Sciatic nerve (tissue), 2 donors: ENCODE data around the gene ZNF653. TPM values are rescaled to one million over a fixed set of nuclear protein-coding genes. Genes with fewer than 3 reads are reported as not detected.
A peak's percentile ranks its signal among the peaks of the same experiment; 100 is the strongest.

ENCODE experiments used
- ATAC-seq: fragments of 200-7000 bp; cut with Tn5 transposase; one replicate; pipeline ENCODE4 v1.9.1; 2020; ENCODE audit warnings: mild to moderate bottlenecking, moderate library complexity
- DNase-seq: peaks from one replicate; pipeline ENCODE4 v3.0.0-alpha.2; 2020; ENCODE audit warnings: low spot score
- intact Hi-C: fragments of 100-400 bp; cut with DNase I; formaldehyde crosslinking; loops from one replicate; pipeline ENCODE4 v1.14.2; 2022
- total RNA-seq: library from RNA; stranded (reverse); fragmentation: NEBNext Ultra II Directional; extraction: Animal tissue kit (Norgen Biotek cat#: 25700); gene quantifications from one replicate; pipeline ENCODE4 v1.2.1, GENCODE V29; 2021
- donor health status: DM: no; HTN: no; CAD: no.
- donor health status: DM: no; HTN: no; CAD: no.

The ZNF653 gene, protein sequence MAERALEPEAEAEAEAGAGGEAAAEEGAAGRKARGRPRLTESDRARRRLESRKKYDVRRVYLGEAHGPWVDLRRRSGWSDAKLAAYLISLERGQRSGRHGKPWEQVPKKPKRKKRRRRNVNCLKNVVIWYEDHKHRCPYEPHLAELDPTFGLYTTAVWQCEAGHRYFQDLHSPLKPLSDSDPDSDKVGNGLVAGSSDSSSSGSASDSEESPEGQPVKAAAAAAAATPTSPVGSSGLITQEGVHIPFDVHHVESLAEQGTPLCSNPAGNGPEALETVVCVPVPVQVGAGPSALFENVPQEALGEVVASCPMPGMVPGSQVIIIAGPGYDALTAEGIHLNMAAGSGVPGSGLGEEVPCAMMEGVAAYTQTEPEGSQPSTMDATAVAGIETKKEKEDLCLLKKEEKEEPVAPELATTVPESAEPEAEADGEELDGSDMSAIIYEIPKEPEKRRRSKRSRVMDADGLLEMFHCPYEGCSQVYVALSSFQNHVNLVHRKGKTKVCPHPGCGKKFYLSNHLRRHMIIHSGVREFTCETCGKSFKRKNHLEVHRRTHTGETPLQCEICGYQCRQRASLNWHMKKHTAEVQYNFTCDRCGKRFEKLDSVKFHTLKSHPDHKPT
- total RNA-seq, result 9.4 TPM

DNA sequence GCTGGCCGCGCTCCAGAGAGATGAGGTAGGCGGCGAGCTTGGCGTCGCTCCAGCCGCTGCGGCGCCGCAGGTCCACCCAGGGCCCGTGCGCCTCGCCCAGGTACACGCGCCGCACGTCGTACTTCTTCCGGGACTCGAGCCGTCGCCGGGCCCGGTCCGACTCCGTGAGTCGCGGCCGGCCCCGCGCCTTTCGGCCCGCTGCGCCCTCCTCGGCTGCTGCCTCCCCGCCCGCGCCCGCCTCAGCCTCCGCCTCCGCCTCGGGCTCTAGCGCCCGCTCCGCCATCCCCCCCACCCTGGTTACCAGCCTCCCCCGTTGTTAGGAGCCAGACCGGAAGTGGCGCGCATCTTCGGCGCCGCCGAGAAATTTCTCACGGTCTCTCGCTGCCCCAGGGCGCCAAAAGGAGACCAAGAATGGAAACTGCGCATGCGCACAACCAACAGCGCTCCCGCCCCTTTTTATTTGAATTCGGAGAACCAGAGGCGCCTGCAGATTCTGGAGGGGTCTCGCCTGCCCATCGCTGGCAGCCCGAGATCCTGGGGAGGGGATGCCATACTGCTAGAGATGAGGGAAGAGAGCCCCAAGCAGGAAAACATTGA is at the start of gene ZNF653:
ZNF653 (minus strand) TSS at position 336 of the 597 bp plus-strand sequence; CDS start at position 283, 53 bp downstream.
- DNase-seq (peak; percentile 97), ATAC-seq (peak; percentile 88)
- intact Hi-C loops, result no loop called here

DNA sequence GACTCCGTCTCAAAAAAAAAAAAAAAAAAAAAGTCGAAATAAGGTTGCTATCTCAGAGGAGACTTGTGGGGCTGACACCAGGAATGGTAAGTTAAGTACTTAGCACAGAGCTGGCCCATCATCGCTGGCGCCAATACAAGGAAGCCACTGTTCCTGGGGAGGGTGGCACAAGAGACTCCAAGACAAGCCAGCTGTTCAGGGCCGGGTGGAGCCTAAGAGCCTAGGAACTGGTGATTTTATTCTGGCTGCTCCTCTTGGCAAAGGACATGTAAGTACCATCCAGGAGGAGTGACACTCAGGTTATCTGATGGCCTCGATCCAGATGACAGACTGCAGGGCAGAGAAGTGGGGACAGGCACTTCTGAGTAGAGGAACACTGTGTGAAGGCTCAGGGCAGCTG is 49.6 kb upstream of the ZNF653 start:
- DNase-seq, result no peak
- intact Hi-C loops, result no loop called here
- no peak for ATAC-seq

DNA sequence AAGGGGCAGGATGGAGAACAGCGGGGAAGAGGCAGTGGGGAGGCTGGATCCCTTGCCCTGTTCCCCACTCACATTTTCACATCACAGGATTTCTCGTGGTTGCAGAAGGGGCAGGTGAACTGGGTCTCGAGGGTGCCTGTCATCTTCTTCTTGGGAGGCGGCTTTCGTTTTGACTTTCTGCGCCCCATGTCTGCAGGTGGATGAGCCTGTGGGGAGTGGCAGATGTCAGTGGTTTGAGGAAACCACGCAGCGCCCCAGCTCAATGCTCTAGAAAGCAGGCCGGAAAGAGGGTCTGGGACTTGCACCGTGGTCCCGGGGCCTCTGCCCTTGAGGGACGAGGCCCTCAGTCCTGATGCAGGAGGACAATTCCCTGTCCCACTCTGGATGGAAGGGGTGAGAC is 48.5 kb upstream of the ZNF653 start:
- ATAC-seq, result no peak
- no peak for DNase-seq
- intact Hi-C loops, result no loop called here

DNA sequence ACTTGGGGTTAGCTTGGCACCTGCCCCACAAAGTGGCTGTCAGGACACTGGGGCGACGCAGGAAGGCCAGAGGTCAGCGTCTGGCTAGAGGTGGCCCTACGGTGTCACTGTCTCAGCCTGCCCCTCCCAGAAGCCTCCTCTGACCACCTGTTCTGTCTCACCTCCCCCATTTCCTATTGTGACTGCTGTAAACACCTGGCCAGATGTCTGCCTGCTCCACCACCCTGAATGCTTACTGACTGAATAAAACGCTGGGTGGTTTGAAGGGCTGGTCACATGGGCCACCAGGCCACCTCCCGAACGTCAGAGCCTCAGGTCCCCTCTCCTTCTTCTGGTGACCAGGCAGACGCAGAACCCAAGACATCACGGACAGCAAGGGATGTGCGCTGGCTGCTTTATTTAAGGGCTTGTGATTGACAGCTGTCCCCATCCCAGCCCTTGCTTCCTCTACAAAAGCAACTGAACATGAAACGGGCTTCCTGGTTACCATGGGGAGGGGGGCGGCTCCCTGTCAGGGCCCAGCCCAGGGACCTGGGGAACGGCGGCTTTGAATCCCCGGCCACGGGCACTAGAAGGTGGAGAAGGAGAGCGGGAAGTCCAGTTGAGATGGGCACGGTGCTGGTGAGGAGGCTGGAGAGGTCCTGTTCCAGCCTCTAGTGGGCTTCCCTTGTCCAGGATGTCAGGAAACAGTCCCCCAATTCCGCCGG is 47.2 kb upstream of the ZNF653 start:
- no peak for DNase-seq
- no peak for ATAC-seq
- intact Hi-C loops, result no loop called here

DNA sequence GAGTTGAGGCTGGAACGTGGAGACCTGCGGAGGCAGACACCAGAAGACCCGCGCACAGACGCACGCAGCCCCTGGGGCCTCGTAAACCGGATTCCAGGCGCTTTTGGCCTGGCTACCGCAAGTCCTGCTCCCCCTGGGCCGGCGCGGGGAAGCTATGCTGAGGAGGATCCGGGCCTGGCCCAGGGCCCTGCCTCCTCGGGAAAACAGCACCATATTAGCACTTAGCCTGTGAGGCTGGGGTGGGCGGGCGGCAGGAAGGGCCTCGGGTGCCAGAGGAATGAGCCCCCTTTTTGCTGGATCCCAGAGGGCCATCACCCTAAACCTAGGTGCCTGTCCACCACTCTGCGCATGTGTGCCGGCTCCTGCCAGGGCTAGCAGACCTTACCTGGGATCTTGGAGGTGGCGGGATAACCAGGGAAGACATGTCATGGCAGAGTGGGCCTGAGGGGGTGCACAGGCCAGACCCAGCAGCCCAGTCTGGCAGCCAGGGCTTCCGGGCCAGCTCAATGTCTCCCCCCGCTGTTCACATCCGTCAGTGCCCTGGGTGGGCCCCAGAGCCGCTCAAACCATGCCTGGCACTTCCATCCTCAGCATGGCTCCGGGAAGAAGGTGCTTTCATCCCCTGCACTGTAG is 46.1 kb upstream of the ZNF653 start:
- no peak for DNase-seq
- intact Hi-C loops, result no loop called here
- ATAC-seq, result peak; percentile 41

DNA sequence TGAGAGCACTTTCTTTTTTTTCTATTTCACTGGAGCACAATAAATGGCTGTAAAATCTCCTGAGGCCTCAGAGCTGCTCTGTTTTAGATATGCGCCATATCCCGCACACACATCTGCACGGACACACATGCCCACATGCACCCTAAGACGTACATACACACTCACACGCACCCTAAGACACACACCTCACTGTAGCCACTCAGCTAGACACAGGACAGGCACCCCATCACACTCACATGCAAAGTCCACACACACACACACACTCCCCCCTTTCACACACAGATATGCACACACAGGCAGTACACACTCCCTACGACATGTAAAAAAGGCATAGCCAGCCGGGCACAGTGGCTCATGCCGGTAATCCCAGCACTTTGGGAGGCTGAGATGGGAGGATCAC is 44.6 kb upstream of the ZNF653 start:
- ATAC-seq (no peak), DNase-seq (no peak)
- intact Hi-C loops, result no loop called here

DNA sequence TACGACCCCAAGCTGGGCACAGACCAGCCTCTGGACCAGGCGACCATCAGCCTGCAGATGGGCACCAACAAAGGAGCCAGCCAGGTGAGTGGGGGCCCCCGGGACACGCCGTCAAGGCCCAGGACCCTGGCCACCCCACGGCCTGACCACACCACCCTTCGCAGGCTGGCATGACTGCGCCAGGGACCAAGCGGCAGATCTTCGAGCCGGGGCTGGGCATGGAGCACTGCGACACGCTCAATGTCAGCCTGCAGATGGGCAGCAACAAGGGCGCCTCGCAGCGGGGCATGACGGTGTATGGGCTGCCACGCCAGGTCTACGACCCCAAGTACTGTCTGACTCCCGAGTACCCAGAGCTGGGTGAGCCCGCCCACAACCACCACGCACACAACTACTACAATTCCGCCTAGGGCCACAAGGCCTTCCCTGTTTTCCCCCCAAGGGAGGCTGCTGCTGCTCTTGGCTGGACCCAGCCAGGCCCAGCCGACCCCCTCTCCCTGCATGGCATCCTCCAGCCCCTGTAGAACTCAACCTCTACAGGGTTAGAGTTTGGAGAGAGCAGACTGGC is 43.8 kb upstream of the ZNF653 start:
- DNase-seq (no peak), ATAC-seq (no peak)
- intact Hi-C loops, result no loop called here

DNA sequence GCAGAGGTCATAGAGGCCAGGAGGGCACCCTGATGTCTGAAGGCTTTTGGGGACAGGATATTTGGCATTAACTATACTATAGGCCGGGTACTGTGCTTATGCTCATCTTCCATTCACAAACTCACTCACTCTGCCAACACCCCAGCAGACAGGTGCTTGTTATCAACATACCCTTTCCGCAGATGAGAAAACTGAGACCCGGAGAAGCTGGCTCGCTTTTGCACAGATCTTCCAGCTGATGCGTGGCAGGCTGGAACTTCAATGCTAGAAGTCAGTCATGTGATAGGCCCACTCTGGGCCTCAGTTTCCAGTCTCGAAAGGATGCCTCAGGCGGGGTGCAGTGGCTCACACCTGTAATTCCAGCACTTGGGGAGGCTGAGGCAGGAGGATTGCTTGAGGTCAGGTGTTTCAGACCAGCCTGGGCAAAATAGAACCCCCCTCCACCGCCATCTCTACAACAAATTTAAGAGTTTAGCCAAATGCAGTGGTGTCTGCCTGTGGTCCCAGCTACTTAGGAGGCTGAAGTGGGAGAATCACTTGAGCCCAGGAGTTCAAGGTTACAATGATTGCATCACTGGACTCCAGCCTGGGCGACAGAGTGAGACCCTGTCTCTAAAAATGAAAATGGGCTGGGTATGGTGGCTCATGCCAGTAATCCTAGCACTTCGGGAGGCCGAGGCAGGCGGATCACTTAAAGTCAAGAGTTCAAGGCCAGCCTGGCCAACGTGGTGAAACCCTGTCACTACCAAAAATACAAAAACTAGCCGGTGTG is 42.5 kb upstream of the ZNF653 start:
- ATAC-seq (no peak), DNase-seq (no peak)
- intact Hi-C loops, result no loop called here

DNA sequence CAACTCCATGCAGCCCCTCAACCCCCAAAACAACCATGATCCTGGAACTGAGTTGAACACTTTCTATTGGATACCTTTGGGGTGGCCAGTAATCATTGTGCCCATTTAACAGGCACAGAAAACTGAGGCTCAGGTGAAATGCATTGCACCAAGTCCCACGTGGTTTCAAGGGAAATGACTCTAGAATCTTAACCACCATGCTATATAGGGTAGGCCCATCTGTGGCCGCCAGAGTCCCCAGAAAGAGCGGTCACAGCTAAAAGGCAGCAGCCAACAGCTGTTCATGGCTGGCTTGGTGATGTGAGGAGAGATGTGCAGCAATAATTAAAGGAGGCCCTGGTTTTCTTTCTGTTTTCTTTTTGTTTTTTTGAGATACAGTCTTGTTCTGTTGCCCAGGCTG is 35.6 kb upstream of the ZNF653 start:
- no peak for ATAC-seq
- no peak for DNase-seq
- intact Hi-C loops, result no loop called here

DNA sequence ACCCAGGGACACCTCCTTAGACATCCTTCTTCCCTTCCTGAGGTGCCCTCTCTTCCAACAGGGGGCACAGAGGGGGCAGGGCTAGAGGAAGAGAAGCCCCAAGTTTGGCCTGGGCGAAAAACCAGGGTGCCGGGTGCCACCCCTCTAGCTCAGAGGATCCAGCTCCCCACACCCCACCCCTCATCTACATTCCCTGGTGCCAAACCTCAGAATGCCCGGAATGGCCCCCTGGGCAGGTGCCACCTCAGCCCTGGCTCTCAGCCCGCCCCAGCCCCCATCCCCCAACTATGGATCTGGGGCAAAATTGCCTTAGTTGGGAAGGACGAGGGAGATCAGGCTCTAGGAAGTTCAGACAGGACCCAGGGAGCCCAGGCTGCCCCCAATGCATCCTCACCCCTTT is 35.0 kb upstream of the ZNF653 start:
- ATAC-seq (no peak), DNase-seq (no peak)
- intact Hi-C loops, result no loop called here

DNA sequence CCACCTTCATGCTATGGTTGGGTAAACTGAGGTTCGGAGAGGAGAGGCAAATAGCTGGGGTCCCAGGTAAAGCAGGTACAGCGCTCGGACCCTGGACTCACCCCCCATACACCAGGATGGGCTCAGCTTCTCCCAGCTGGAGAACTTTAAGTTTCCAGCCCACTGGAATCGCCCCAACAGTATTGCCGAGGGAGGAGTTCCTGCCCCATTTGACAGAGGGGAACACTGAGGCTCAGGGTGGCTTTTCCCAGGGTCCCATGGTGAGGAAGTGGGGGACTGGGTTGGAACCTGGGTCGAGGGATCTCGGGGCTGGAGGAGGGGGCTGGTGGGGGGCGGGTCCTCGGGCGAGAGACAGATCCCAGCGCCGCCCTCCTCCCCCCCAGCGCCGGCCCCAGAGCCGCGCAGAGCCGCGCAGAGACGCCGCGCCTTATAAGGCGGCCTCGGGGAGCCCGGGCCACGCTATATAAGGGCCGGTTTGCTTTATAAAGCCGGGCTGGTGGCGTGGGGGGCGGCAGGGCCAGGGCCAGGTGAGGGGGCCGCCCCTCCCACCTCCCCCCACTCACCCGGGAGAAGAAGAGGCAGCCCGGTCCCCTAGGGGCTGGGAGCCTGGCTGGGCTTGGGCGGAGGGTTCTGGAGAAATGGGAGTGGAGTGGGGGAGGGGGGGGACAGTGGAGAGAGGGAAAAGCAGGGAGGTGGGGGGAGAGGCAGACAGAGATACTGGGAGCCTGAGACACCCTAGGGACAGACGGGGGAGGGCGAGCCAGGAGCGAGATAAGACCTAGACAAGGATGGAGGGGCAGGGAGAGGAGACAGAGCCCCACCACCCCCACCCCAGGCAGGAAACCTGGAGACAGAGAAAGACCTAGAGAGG is 34.1 kb upstream of the ZNF653 start:
- DNase-seq, result no peak
- peak; percentile 11 for ATAC-seq
- intact Hi-C loops, result no loop called here

DNA sequence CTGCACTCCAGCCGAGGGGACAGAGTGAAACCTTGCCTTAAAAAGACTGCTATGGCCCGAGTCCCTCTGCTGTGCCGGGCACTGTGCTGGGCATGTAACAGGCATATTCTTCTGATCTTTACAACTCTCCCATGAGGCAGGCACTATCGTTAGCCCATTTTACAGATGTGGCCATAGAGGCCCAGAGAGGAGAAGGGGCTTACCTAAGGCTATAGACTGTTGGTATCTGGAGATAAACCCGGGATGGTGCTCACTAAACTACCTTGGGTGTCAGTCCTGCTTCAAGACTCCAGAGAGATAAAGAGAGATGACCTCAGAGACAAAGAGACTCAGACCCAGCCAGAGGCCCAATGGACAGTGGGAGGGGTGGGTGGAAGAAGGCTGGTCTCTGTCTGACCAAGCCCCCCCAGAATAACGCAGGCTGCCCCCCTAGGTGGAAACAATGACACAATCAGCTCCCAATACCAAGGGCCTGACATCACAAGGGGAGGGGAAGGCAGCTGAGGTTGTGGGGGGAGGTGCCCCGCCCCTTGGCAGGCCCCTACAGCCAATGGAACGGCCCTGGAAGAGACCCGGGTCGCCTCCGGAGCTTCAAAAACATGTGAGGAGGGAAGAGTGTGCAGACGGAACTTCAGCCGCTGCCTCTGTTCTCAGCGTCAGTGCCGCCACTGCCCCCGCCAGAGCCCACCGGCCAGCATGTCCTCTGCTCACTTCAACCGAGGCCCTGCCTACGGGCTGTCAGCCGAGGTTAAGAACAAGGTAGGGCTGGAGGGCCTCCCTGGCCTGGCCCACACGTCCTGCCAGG is 32.8 kb upstream of the ZNF653 start, which contains the start of gene CNN1:
CNN1 (plus strand) TSS at position 620 of the 805 bp plus-strand sequence; CDS start at position 697, 77 bp downstream.
- DNase-seq (peak; percentile 71), ATAC-seq (peak; percentile 79)
- intact Hi-C loops, result no loop called here

DNA sequence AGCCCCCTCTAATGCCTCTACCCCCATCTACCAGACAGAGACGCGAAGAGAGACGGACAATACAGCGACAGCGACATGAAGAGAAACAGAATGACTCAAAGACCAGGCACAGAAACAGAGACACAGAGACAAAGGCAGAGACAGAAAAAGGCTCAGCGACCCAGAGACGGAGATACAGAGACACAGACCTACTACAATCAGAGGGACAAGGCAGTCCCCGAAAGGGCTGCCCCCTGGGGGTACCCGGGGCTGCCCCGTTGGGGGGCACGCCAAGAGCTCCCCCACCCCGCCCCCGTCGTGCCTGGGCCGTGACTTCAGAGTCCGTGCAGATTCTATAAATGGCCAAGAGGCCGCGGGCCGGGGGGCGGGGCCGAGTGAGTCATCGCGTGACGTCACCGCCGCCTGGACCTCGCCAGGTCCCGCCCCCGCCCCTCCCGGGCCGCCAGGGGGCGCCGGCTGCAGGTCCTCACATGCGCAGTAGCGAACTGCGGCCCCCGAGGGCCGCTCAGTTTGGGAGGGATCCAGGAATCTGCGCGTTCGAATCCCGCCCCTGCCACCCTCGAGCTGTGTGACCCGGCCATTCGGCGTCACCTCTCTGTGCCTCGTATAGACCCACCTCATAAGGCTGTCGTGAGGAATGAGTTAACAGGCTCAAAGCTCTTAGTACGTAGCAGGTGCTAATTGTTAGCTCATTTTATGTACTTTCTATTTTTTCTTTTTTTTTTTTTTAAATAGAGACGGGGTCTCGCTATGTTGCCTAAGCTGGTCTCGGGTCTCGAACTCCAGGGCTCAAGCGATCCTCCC is 30.4 kb upstream of the ZNF653 start:
- intact Hi-C loops, result no loop called here
- DNase-seq (peak; percentile 93), ATAC-seq (peak; percentile 91)

DNA sequence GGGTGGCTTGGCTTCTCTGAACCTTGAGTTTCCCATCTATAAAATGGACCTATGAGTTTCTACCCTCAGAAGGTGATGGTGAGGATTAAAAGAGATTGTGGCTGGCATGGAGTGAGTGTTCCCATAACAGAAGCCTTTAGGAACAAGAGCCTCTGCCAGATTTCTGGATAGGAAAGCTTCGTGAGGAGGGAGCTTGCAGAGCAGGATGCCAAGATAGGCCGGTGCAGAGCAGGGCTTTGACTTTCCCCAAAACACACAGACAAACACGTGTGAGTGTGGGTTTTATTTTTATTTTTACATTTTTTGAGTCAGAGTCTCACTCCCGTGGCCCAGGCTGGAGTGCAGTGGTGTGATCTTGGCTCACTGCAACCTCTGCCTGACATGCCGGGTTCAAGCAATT is 29.3 kb upstream of the ZNF653 start:
- DNase-seq, result no peak
- no peak for ATAC-seq
- intact Hi-C loops, result no loop called here

DNA sequence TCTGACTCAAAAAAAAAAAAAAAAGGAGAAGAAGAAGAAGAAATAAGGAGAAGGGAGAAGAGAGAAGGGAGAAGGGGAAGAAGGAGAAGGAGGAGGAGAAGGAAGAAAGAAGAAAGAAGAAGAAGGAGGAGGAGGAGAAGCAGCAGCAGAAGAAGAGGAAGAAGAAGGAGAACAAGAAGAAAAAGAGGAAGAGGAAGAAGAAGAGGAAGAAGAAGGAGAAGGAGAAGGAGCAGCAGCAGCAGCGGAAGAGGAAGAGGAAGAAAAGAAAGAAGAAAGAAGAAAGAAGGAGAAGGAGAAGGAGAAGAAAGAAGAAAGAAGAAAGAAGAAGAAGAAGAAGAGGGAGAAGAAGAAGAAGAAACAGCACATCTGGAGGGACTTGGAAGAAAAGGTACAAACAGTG is 28.9 kb upstream of the ZNF653 start:
- intact Hi-C loops, result no loop called here
- DNase-seq (no peak), ATAC-seq (no peak)

DNA sequence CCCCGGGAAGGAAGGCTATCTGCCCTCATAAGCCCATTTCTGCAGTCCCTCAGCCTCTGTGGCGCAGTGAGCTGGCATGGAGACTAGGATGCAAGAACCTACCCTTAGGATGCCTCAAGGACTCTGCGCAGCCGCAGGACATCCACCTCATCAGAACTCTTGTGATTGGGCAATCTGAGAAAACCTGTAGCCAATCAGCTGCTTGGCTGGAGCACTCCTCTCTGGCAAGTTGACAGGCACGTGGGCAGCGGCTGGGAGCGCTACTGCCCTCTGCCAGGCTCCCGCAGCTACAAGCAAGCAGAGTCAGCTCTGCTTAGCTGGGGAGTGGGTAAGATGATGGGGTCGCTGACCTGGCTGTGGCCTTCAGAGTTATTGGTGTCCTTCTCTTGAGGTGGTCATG is 24.8 kb upstream of the ZNF653 start:
- intact Hi-C loops, result no loop called here
- DNase-seq (no peak), ATAC-seq (peak; percentile 21)
